ENCODE data around the gene LCNL1. TPM values are rescaled to one million over a fixed set of nuclear protein-coding genes. Genes with fewer than 3 reads are reported as not detected.

The LCNL1 gene
- polyA plus RNA-seq, 1 donor, result 0.09 TPM

DNA sequence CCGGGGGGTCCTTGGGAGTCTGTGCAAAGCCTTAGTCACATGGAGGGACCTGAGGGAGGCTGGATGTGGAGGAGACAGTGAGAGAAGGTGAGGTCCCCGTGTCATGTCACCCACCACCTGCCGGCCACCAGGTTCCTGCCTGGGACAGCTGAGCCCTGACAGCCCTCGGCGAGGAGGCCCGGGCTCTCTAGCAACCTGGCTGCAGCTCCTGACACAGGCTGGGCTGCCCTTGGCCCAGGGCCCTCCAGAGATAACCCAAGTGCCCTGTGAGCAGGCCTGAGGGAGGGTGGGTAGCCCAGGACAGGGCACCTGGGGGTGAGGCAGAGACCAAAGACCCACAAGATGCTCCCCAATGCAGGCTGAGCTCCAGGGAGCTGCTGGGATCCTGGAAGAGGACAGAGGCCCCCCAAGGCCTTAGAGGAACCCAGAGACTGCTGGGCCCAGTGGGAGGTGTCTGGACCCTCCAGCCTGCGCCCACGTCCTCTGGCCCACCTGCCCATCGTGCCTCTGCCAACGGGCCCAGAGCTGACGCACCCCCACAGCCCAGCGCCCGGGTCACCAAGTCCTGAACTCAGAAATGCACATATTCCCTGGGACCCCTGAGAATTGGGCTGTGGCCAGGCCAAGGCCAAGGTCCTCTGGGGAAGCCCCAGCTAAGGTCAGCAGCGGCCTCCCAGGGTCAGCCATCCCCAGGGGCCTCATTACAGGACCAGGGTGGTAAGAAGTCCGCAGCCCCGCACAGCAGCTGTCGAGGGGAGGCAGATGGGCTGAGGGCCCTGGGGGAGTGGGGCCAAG is 14.3 kb upstream of the LCNL1 start:
- no CpG with 5 or more reads among the region's 17 CpGs for WGBS (ENCODE audit: insufficient coverage, low lambda C conversion rate)
- H3K27me3 ChIP-seq (ENCODE audit: control insufficient read depth, insufficient read depth, low read length), result peaks cover 12% of the 10 kb centered on the region
- no peaks in the 10 kb centered on the region for H3K36me3 ChIP-seq (ENCODE audit: control insufficient read depth, insufficient read depth, low read length)
- no peaks in the 10 kb centered on the region for H3K9me3 ChIP-seq (ENCODE audit: control insufficient read depth, low read depth, low read length)
- H3K4me3 ChIP-seq (ENCODE audit: low read length), result no peak overlapping the region
- no peak for DNase-seq
- peaks cover 12% of the 10 kb centered on the region for H3K4me1 ChIP-seq (ENCODE audit: control insufficient read depth, insufficient read depth, low read length)
- H3K27ac ChIP-seq (ENCODE audit: low read length), result no peak overlapping the region

DNA sequence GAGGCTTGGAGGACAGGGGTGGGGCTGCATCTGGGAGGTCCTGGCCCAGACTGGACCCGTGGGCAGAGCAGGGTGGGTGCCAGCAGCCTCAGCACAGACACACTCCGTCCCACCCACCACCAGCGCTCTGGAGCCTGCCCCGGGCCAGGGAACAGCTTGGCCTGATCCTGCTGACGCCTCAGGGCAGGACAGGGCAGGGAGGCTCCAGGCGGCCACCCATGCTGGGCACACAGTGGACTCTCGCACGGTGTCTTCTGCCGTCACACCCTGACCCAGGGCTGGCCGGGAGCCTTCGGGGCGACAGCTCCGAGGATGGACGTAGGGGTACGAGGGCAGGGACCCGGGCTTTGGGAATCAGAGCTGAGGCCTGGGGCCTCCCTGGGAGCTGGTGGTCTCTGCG is 13.6 kb upstream of the LCNL1 start:
- Histone ChIP-seq H3K4me1 (ENCODE audit: control insufficient read depth, insufficient read depth, low read length) (peaks cover 10% of the 10 kb centered on the region), H3K27me3 (ENCODE audit: control insufficient read depth, insufficient read depth, low read length) (peaks cover 12% of the 10 kb centered on the region), H3K36me3 (ENCODE audit: control insufficient read depth, insufficient read depth, low read length) (no peaks in the 10 kb centered on the region), H3K4me3 (ENCODE audit: low read length) (no peak overlapping the region), H3K9me3 (ENCODE audit: control insufficient read depth, low read depth, low read length) (no peaks in the 10 kb centered on the region), H3K27ac (ENCODE audit: low read length) (no peak overlapping the region)
- no CpG with 5 or more reads among the region's 17 CpGs for WGBS (ENCODE audit: insufficient coverage, low lambda C conversion rate)
- no peak for DNase-seq

- DNase-seq, result no peak
- Histone ChIP-seq H3K4me3 (ENCODE audit: low read length) (no peak overlapping the region), H3K27me3 (ENCODE audit: control insufficient read depth, insufficient read depth, low read length) (peaks cover 10% of the 10 kb centered on the region), H3K27ac (ENCODE audit: low read length) (no peak overlapping the region), H3K9me3 (ENCODE audit: control insufficient read depth, low read depth, low read length) (no peaks in the 10 kb centered on the region), H3K4me1 (ENCODE audit: control insufficient read depth, insufficient read depth, low read length) (peaks cover 4% of the 10 kb centered on the region), H3K36me3 (ENCODE audit: control insufficient read depth, insufficient read depth, low read length) (no peaks in the 10 kb centered on the region)
- WGBS (ENCODE audit: insufficient coverage, low lambda C conversion rate), result no CpG with 5 or more reads among the region's 5 CpGs
These were observed 13.0 kb upstream of the LCNL1 start for GRCh38 chr9:136969774-136970173.

- Histone ChIP-seq H3K27ac (ENCODE audit: low read length) (no peak overlapping the region), H3K27me3 (ENCODE audit: control insufficient read depth, insufficient read depth, low read length) (peaks cover 10% of the 10 kb centered on the region), H3K36me3 (ENCODE audit: control insufficient read depth, insufficient read depth, low read length) (no peaks in the 10 kb centered on the region), H3K9me3 (ENCODE audit: control insufficient read depth, low read depth, low read length) (no peaks in the 10 kb centered on the region), H3K4me1 (ENCODE audit: control insufficient read depth, insufficient read depth, low read length) (peaks cover 4% of the 10 kb centered on the region), H3K4me3 (ENCODE audit: low read length) (no peak overlapping the region)
- no CpG with 5 or more reads among the region's 11 CpGs for WGBS (ENCODE audit: insufficient coverage, low lambda C conversion rate)
- DNase-seq, result no peak
These were observed 12.4 kb upstream of the LCNL1 start for GRCh38 chr9:136970361-136970760.

DNA sequence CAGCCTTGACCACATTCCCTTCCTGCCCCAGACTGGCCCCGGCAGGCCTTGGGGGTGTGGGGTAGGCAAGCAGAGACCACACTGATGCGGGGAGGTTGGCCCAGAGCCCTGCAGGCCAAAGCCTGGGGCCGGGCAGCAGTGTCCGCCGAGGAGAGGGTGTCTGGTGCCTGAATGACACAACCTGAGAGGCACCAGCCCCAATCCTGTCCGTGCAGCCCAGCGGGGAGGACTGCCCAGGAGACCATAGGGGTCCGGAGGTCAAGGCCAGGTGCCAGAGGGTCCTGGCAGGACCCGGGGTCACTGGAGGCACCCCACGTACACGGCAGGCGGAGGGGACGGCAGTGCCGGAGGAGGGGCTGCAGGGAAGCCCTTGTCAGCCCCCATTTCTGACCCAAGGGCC is 11.0 kb upstream of the LCNL1 start:
- no CpG with 5 or more reads among the region's 14 CpGs for WGBS (ENCODE audit: insufficient coverage, low lambda C conversion rate)

GRCh38 chr9:136972335-136972734 is 10.5 kb upstream of the LCNL1 start:
- H3K9me3 ChIP-seq (ENCODE audit: control insufficient read depth, low read depth, low read length), result no peaks in the 10 kb centered on the region
- peaks cover under 1% of the 10 kb centered on the region for H3K4me1 ChIP-seq (ENCODE audit: control insufficient read depth, insufficient read depth, low read length)
- H3K36me3 ChIP-seq (ENCODE audit: control insufficient read depth, insufficient read depth, low read length), result no peaks in the 10 kb centered on the region
- no peak overlapping the region for H3K4me3 ChIP-seq (ENCODE audit: low read length)
- H3K27ac ChIP-seq (ENCODE audit: low read length), result no peak overlapping the region
- H3K27me3 ChIP-seq (ENCODE audit: control insufficient read depth, insufficient read depth, low read length), result no peaks in the 10 kb centered on the region
- WGBS (ENCODE audit: insufficient coverage, low lambda C conversion rate), result 75% methylated on average over 2 of the region's 11 CpGs
- no peak for DNase-seq

More for the DNA sequence above, 11.0 kb upstream of the LCNL1 start:
- Histone ChIP-seq H3K9me3 (ENCODE audit: control insufficient read depth, low read depth, low read length) (no peaks in the 10 kb centered on the region), H3K27me3 (ENCODE audit: control insufficient read depth, insufficient read depth, low read length) (no peaks in the 10 kb centered on the region), H3K4me3 (ENCODE audit: low read length) (no peak overlapping the region), H3K36me3 (ENCODE audit: control insufficient read depth, insufficient read depth, low read length) (no peaks in the 10 kb centered on the region), H3K27ac (ENCODE audit: low read length) (no peak overlapping the region), H3K4me1 (ENCODE audit: control insufficient read depth, insufficient read depth, low read length) (no peaks in the 10 kb centered on the region)
- DNase-seq, result no peak

DNA sequence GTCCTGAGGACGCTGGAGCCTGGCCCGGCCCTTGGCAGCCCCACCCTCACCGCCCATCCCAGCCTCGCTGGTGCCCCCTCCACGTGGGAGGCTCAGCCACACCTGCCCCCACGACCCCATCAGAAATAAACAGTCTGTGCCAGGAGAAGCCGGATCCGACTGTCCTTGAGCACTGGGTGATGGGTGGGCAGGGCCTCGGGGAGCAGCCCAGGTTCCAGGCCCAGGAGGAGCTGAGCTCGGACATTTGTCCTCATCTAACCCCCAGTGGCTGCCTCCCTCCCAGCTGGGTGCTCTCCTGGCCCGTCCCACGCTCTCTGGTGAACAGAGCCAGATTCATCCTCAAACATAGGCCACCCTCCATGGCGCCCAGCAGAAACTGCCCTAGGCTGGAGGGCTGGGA is 10.1 kb upstream of the LCNL1 start:
- no peak for DNase-seq
- Histone ChIP-seq H3K4me1 (ENCODE audit: control insufficient read depth, insufficient read depth, low read length) (peaks cover 4% of the 10 kb centered on the region), H3K36me3 (ENCODE audit: control insufficient read depth, insufficient read depth, low read length) (no peaks in the 10 kb centered on the region), H3K4me3 (ENCODE audit: low read length) (no peak overlapping the region), H3K27ac (ENCODE audit: low read length) (no peak overlapping the region), H3K27me3 (ENCODE audit: control insufficient read depth, insufficient read depth, low read length) (peaks cover 3% of the 10 kb centered on the region), H3K9me3 (ENCODE audit: control insufficient read depth, low read depth, low read length) (no peaks in the 10 kb centered on the region)
- WGBS (ENCODE audit: insufficient coverage, low lambda C conversion rate), result 60% methylated on average over 1 of the region's 13 CpGs

GRCh38 chr9:136973618-136974617 is 8.9 kb upstream of the LCNL1 start:
- H3K4me3 ChIP-seq (ENCODE audit: low read length), result no peak overlapping the region
- WGBS (ENCODE audit: insufficient coverage, low lambda C conversion rate), result no CpG with 5 or more reads among the region's 29 CpGs

GRCh38 chr9:136974817-136975535 is 7.8 kb upstream of the LCNL1 start:
- no peaks in the 10 kb centered on the region for H3K36me3 ChIP-seq (ENCODE audit: control insufficient read depth, insufficient read depth, low read length)
- H3K4me3 ChIP-seq (ENCODE audit: low read length), result no peak overlapping the region
- H3K27ac ChIP-seq (ENCODE audit: low read length), result no peak overlapping the region

More at GRCh38 chr9:136973618-136974617, 8.9 kb upstream of the LCNL1 start:
- Histone ChIP-seq H3K36me3 (ENCODE audit: control insufficient read depth, insufficient read depth, low read length) (no peaks in the 10 kb centered on the region), H3K27me3 (ENCODE audit: control insufficient read depth, insufficient read depth, low read length) (peaks cover 8% of the 10 kb centered on the region), H3K4me1 (ENCODE audit: control insufficient read depth, insufficient read depth, low read length) (peaks cover 8% of the 10 kb centered on the region), H3K27ac (ENCODE audit: low read length) (no peak overlapping the region), H3K9me3 (ENCODE audit: control insufficient read depth, low read depth, low read length) (no peaks in the 10 kb centered on the region)
- DNase-seq, result no peak

DNA sequence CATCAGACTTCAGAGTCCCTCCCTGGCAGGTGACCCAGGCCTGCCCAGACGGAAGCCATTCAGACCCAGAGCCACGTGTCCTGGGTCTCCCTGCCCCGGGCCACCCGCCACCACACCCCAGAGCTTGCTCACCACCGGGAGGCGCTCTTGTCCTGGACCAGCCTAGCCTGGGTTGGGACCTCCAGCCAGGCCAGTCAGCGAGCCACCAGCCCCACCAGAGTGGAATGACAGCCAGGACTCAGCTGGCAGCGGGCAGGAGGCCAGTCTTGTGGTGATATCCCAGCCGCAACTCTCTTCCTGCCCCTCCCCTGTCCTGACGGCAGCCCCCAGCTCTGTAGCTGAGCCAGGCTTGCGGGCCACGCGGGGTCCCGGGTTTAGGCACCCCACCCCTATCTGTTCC is 7.1 kb upstream of the LCNL1 start:
- no peak overlapping the region for H3K27ac ChIP-seq (ENCODE audit: low read length)
- H3K27me3 ChIP-seq (ENCODE audit: control insufficient read depth, insufficient read depth, low read length), result peaks cover 13% of the 10 kb centered on the region

More at GRCh38 chr9:136974817-136975535, 7.8 kb upstream of the LCNL1 start:
- Histone ChIP-seq H3K9me3 (ENCODE audit: control insufficient read depth, low read depth, low read length) (no peaks in the 10 kb centered on the region), H3K4me1 (ENCODE audit: control insufficient read depth, insufficient read depth, low read length) (peaks cover 8% of the 10 kb centered on the region), H3K27me3 (ENCODE audit: control insufficient read depth, insufficient read depth, low read length) (peaks cover 13% of the 10 kb centered on the region)
- no peak for DNase-seq
- WGBS (ENCODE audit: insufficient coverage, low lambda C conversion rate), result no CpG with 5 or more reads among the region's 15 CpGs

More for the DNA sequence above, 7.1 kb upstream of the LCNL1 start:
- no CpG with 5 or more reads among the region's 14 CpGs for WGBS (ENCODE audit: insufficient coverage, low lambda C conversion rate)
- peaks cover 8% of the 10 kb centered on the region for H3K4me1 ChIP-seq (ENCODE audit: control insufficient read depth, insufficient read depth, low read length)
- no peak overlapping the region for H3K4me3 ChIP-seq (ENCODE audit: low read length)
- no peaks in the 10 kb centered on the region for H3K36me3 ChIP-seq (ENCODE audit: control insufficient read depth, insufficient read depth, low read length)
- no peaks in the 10 kb centered on the region for H3K9me3 ChIP-seq (ENCODE audit: control insufficient read depth, low read depth, low read length)
- DNase-seq, result no peak
